Femur (tissue), 1 donor: Measurements from ENCODE around the gene ERFE.
A peak's percentile ranks its signal among the peaks of the same experiment; 100 is the strongest.

Source experiments
- DNase-seq: peaks from one replicate; pipeline ENCODE4 v3.0.0-alpha.2; 2017

ERFE gene

DNA sequence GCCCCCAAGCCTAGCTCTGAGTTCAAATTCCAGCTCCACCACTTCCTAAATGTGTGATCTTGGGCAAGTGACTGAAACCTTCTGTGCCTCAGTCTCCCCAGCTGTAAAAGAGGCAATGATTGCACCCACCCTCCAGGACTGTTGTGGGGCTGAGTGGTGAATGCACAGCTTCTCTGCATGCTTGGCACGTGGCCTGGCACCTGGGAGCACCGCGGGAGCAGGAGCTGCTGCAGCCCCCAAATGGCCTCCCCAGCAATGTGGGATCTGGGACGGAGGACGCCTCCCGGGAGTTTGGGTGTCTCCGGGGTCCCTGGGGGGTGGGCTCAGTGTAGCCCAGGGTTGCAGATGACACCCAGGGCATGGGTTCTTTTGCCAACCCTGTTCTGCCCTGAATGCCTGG, 18.7 kb upstream of the ERFE start:
- DNase-seq = no peak

DNA sequence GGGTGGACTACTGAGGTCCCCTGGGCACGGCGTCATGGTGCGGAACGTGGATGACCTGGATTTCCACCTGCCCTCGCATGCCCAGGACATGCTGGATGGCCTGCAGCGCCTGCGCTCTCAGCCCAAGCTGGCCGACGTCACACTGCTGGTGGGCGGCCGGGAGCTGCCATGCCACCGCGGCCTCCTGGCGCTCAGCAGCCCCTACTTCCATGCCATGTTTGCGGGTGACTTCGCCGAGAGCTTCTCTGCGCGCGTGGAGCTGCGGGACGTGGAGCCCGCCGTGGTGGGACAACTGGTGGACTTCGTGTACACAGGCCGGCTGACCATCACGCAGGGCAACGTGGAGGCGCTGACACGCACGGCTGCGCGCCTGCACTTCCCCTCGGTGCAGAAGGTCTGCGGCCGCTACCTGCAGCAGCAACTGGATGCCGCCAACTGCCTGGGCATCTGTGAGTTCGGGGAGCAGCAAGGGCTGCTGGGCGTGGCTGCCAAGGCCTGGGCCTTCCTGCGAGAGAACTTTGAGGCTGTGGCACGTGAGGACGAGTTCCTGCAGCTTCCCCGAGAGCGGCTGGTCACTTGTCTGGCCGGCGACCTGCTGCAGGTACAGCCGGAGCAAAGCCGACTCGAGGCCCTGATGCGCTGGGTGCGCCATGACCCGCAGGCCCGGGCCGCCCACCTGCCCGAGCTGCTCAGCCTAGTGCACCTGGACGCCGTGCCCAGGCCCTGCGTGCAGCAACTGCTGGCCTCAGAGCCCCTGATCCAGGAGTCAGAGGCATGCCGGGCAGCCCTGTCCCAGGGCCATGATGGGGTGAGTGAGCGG, 17.8 kb upstream of the ERFE start:
- DNase-seq = no peak

DNA sequence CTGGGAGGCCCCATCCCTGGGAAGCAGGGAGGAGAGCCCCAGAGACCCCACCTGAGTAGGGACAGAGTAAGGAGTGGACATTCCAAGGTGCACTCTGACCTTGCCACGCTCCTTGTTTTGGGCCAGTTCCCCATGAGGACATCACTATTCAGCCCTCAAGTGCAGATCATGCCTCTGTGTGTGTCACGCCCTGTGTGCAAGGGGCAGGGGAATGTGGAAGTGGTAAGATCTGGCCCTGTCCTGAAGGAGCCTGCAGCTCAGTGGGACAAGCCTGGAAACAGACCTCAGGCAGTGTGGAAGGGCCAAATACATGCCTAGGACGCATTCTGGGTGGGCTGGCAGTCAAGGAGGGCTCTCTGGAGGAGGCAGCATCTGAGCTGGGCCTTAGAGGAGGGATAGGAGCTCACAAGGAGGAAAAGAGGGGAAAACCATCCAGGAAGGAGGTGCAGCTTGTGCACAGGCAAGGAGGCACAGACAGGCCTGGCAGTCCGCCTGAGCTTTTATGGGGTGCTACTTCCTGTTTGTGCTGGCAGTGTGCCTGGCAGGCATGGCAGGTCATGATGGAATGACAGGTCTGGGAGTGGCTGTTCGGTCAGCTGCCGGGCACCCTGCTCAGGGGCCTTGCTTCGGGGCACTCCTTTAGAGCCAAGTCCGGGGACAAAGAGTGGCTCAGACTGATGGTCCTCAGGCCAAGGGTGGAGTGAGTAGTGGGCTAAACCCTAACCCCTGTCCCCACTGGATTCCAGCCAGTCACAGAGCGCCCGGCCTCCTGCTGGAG, 17.0 kb upstream of the ERFE start:
- no peak for DNase-seq

DNA sequence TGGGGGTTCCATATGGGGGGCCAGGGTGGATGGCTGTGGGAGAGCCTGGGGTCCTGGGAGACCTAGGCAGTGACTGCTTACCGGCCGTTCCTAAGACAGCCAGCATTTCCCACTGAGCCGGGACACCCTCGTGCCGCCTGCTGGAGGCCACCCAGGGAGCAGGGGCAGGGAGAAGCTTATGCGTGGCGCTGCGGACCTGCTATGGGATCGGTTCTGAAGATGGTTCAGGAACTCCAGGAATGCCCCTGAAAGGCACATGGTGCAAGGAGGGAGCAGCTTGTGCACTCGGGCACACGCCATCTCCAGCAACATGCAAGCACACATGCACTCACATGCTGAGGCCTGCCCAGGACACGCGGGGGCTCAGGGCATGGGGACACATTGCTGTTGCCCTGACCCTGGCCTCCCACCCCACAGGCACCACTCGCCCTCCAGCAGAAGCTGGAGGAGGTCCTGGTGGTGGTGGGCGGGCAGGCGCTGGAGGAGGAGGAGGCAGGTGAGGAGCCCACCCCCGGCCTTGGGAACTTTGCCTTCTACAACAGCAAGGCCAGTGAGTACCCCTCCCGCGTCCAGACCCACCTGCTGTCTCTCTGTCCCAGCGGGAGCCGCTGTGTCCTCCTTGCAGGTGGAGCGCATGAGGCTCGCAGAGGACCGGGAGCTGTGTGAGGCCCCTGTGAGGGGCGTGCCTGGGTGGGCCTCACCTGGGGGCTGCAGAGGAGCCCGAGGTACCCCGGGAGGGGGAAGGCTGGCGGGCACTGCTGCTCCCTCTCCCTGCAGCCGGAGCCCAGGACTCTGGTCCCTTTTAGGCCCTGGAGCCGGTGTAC, 16.2 kb upstream of the ERFE start:
- DNase-seq = no peak

DNA sequence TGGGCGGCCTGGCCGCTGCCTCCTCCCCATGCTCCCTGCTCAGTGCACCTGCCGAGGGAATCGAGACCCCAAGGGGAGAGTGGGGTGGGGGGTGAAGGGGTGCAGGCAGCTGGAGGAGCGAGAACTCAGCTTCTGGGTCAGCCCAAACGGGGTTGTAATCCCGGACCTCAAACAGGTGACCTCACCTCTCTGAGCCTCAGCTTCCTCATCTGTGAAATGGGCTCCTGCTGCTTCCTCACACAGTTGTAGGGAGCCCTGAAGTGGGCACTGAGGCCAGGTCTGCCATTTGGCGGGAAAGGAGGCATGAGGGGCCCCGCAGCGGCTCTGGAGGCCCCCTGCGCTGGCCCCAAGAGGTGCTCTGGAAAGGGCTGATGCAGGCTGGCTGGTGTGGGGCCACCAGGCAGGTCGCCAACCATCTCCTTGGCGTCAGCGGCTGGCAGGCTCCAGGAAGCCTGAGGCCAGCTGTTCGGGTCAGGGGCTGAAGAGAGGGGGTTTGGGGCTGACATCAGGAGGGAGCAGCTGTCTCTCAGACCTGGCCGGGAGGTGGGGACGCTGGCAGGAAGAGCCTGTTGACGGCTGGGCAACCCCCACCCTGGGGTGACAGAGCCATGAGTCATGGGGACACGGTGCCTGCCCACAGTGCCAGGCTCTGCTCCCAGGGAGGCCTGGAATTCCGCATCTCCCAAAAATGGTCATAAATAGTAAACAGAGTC, 15.4 kb upstream of the ERFE start:
- peak; percentile 65 for DNase-seq

DNA sequence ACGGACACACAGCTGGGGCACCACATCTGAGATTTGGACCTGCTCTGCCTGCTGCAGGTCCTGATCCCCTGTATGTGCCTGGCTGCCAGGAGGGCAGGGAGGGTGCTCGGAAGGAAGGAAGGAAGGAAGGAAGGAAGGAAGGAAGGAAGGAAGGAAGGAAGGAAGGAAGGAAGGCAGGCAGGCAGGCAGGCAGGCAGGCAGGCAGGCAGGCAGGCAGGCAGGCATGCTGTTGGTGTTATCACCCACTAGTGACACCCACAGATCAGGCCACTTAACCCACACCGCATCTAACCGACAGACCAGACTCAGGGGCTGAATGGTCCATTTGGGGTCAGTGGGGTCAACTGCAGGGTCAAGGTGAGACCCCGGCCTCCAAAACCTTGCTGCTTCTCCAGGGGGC, 14.5 kb upstream of the ERFE start:
- no peak for DNase-seq

DNA sequence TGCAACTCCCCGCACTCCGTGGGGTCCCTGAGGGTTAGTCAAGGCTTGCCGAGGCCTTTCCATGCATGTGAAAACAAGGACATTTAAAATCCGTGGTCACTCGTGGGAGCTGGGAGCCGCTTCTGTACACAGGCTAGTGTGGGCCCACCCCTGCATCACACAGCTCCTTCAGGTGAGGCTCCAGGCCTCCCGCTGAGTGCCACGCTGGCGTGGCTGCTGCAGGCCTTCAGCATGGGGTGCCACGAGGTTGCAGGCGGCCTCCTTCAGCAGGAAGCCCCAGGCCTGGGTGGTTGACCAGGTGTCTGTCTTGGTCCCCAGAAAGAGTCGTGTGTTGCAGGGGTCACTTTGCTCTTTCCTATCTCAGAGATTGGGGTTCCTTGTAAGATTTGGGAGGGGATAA, 13.7 kb upstream of the ERFE start:
- no peak for DNase-seq

DNA sequence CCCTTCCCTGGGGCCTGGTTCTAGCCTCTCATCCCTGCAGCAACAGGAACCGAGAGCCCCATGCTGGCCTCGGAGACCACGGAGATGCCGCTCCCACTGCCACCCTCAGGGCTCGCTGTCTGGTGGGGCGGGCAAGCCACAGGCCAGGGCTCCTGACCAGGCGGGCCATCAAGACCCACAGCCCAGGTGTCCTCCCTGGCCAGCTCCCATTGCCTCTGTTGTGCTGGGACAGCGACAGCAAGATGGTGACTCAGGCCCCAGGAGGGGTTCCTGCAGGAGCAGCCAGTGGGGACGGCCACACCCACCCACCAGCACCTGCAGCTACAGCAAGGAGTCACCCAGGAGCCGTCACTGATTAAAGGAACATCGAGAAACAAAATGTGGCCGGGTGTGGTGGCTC, 12.9 kb upstream of the ERFE start:
- no peak for DNase-seq

DNA sequence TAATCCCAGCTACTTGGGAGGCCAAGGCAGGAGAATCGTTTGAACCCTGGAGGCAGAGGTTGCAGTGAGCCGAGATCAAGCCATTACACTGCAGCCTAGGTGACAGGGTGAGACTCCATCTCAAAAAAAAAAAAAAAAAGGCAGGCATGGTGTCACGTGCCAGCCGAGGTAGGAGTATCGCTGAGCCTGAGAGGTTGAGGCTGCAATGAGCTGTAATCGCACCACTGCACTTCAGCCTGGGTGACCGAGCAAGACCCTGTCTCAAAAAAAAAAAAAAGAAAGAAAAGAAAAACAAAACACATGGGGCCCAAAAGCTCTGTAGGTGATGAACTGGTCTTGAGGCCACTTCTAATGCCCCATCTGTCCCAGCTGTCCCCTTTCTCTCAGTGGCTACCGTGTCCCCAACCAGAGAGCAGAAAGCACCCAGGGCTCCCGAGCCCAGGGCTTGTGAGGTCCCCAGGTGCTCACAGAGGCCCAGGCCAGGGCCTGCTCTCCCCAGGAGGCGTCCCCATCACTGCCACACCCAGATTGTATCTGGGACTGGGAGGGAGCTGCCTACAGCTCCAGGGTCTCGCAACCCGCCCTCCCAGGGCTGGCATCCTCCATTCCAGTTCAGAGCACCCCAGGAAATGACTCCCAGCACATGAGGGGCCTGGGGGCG, 11.8 kb upstream of the ERFE start:
- no peak for DNase-seq

DNA sequence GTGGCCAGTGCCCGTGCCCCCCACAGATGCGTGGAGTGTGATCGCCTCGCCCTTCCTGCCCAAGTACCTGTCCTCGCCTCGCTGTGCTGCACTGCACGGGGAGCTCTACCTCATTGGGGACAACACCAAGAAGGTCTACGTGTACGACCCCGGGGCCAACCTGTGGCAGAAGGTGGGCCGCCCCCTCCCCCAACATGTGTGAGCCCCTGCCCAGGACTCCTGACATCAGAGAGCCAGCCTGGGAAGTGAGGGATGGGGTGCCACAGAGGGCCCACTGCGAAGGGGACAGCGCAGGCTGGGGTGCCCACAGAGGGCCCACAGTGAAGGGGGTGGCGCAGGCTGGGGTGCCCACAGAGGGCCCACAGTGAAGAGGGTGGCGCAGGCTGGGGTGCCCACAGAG, 9.8 kb upstream of the ERFE start:
- DNase-seq = no peak

DNA sequence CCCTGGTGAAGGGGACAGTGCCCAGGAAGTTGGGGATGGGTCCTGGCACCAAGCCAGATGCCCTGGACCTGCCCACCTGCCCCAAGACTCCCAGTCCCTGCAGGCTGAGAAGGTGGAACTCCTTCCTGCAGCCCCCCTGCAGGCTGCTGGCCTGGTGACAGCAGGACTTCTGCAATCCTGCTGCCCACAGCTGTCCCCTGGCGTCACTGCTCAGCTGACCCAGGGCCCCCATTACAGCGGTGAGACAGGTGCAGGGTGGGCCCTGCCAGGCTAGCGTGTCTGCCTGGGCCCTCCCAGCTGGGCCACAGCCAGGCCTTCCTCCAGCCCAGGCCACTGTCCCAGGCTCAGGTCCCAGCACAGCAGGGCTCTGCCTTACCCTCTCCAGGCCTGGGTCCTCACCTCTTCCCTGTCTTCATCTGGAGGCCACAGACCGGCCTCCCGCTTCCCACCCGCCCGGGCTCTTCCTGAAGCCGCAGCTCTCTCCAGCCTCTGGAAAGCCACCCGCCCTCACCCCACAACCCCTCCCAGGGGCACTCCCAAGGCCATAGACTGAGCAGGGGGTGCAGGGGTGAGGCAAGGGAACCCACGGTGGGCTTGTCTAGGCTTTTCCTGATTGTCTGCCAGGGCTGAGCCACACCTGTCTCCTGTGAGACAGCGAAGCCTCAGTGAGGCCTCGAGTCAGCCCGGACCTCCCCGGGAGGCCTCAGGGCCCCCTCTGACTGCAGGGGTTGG, 8.8 kb upstream of the ERFE start:
- peak; percentile 82 for DNase-seq

DNA sequence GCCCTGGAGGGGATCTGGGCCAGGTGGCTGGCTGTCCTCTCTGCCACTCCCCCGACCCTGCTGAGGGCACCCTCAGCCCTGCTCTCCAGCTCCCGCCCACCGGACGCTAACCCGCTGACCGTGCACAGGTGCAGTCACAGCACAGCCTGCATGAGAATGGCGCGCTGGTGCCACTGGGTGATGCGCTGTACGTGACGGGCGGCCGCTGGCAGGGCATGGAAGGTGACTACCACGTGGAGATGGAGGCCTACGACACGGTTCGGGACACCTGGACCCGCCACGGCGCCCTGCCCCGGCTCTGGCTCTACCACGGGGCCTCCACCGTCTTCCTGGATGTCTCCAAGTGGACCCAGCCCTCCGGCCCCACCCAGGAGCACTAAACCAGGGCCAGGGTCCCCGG, 8.1 kb upstream of the ERFE start:
- DNase-seq = no peak

DNA sequence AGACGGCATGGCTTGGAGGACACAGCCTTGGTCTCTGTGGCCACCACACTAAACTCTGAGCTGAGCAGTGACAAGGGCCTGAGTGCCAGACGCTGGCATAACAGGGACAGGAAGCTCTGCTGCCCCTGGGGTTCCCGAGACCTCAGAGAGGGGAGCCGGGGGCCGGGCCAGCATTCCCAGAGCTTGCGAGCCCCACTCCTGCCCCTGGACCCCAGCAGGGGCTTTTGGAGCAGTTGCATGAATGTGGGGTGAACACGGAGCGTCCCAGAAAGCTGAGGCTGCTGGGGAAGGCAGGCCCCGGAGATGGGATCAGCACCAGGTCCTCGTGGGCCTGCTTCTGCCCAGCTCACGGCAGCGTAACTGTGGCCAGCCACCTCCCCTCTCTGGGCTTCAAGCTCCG, 7.6 kb upstream of the ERFE start:
- no peak for DNase-seq

DNA sequence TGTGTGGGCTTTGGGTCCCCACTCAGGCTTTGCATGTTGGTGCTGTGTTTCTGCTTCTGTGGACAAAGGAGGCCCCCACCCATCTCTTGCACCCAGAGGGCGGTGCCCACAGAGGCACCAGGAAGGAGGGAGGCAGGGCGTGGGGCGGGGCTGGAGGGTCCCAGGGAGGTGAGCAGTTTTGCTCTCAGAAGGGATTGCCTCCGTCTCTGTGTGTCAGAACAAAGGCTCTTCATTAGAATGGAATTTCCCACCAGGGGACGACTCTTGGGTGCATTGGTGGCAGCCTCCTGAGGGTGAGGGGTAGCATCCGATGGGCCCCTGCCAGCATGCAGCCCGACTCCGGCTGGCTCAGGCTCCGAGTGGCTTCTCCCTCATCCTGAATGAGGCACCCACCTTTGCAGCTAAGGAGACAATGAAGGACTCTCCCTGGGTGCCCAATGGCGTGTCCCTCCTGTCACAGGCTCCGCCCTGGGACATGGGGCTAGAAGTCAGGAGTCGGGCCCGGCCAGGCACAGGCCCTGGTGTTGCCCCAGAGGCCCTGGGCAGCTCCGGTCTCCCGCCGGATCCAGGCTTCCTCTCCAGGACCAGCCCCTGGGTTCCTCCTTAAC, 7.0 kb upstream of the ERFE start:
- no peak for DNase-seq

DNA sequence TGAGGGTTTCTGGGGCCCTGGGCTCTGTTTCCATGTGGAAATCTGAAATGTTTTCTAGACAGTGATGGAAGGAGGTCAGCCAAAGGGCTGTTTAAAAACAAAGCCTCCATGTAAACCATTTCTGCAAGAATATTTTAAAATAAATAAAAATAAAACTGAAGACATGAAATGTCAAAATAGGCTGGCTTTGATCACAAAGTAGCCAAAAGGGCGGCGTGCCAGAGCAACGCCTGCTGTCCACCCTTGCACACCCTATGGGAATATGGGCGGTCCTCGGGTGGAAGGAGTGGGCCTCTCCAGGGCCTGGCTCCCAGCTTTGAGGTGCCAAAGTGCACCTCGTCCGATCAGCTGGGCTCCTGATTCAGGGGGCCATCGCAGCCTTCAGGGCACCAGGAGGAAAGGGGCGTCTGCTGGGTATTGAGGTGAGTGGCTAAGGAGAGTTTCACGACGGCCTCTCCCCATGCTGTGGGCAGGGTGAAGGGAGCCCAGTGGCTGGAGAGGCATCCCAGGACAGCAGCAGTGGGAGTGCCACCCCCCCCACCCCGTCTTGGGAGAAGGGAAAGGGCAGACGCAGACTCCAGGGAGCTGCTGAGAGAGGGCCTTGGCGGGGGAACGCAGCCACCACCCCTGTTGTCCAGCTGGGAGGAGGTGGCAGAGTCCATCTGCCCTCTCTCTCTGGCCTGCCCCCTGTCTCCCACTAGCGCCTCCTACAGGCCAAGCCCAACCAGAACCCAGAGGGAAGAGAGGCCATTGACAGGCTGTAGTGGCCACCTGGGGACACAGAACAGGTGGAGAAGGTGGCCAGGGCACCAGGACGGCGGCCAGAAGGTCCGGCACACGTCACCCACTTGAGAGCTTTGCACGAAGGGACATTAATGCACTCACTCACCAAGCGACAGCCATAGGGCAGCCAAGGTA, 5.7 kb upstream of the ERFE start:
- no peak for DNase-seq

DNA sequence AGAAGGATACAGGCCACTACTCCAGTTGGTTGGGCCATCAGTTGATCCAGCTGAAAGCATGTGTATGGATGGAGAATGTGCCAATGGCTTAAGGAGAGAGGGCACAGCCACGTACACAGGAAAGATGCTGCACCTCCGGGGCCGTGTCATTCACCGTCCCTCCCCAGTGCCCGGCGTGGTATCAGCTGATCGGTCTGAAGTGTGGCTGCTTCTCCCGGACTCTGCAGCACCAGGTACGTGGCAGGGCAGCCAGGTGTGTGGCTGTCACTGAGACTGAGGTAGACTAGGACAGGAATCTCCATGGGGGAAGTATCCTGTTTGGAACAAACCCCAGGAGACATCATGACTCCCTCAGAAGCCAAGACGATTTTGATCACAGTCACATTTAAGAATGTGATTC, 4.2 kb upstream of the ERFE start:
- no peak for DNase-seq

DNA sequence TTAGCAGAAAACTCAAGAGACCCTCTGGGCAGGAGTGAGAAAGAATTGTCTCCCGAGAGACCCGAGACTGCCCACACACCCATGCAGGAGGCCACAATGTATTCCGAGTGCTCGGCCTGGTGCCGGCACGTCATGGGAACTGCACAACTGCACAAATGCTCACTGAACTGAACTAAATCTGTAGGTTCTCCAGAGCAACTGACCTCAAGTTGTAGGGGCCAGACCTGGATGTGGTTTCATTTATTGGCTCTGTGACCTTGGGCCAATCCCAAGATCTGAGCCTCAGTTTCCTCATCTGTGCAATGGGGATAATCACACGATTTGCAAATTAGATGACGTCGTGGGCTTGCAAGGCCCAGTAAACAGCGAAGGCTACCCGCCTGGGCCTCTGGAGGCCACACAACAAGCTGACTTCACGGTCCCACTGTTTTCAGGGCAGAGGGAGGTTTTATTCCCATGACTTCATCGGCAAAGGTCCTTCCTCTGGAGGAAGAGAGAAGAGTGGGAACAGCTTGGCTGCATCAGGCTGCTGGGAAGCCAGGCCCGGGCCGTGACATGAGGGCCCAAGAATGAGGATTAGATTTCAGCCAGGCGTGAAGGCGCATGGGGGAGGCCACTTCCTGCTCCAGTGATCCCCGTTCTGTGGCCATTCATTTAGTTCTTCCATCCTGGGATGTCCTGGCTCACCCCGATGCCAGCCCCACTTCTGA, 3.6 kb upstream of the ERFE start:
- peak; percentile 67 for DNase-seq

DNA sequence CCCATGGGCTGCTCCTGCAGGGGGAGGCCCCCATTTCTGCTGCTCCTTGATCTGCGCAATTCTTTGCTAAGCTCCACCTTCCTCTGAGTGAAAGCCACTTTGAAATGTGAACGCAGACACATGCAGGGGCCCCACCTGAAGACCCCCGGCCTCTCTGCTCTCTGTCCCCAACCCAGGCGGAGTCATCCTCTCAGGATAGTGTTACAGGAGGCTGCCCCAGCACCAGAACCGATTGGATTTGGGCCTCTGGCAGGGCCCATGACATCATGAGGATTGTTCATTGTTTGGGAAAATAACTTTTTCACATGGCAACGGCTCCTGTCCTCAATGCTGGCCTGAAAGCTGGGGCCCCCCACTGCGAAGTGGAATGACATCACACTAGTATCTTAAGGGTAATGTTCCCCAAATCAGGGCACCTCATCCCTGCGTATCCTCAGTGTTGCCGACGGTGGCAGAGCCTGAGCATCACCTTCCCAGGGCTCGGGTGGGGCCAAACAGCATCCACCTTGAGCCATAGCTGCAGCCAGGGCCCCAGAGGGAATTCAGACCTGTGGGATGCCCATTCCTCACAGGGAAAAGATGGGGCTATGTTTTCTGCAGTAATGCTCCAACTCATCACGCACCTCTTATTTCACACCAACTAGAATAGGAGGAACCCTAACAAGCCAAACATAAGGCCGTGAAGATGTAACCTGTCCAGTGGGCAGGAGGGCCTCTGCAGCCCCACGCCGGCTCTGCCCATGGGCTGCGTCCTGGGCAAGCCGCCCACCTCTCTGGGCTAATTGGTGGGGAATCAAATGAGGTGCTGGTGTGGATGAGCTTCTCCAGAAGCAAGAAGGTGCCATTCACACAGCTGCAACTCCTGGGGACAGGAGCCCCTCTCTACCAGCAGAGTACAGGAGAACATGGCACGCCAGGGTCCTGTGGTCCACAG, 2.7 kb upstream of the ERFE start:
- DNase-seq = no peak
